Measurements from ENCODE around the gene PROS1.
"Not testable (repeated sequence)": the region's sequence is repeated elsewhere in the genome, so short reads cannot be mapped to it uniquely, and the experiment has no call there.

Gene PROS1

DNA sequence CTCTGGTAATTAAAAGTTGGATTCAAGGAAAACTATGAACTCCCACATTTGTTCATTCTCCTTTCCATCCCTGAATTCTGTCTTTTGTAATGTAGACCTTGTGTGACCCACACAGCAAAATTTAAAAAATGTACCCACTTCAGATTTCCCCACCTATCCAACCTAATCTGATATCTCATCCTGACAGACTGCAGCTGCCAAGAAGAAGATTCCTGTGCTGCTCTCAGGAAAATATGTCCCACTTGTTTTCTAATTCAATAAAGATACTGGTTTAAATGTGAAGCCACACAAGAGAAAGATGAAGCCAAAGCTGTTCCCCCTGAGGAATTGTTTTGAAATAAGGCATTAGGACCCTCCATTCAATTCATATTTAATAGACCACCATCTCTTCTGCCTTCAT lies 100.3 kb downstream of the PROS1 start:
- not testable (repeated sequence) for DNase-seq (ENCODE audit: low read depth)

DNA sequence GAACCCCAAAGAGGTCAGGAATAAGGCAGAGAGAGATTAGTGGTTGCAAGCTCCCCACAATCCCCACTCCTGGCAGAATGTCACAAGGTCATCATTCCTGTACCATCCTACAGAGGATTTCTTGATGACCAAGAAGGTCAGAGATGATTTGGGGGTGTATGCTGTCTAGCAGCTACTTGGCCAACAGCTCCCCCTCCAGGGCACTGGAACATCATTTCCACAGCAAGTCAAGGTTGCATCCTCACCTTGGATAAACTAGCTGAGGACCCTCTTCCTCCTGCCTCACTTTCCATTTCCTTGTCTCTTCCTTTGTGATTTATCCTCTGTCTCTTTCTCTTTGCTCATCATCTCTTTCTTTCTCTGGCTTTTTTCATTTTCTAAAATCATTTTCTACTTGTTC lies 106.3 kb downstream of the PROS1 start:
- no peak for DNase-seq (ENCODE audit: low read depth)

DNA sequence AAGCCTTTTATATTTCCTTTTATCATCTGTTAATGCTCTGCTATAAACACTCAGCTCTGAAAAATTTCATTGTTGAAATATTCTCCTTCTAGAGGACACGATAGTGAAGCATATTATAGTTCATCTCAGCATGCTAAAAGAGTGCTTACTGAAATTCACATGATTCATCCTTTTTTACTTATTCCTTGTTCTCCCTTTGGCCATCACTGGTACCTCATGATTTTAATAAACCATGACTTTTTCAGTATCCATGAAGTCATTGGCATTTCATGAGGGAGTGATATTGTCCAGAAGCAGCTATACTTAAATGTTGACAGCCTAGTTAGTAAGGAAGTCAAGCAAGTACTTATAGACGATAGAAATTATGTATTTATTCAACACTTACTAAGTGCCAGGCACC lies 112.7 kb downstream of the PROS1 start:
- DNase-seq (ENCODE audit: low read depth), result no peak

DNA sequence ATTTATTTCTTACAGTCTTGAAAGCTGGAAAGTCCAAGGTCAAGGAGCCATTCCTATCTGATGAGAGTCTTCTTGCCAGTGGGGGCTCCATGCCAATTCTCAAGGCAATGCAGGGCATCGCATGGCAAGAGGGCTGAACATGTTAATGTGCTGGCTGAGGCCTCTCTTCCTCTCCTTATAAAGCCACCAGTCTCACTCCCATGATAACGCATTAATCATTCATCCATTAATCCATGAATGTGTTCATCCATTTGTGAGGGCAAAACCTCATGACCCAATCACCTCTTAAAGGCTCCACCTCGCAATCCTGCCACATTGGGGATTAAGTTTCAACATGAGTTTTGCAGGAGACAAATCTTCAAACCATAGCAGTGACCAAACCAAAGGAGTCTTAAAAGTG lies 118.3 kb downstream of the PROS1 start:
- no peak for DNase-seq (ENCODE audit: low read depth)

DNA sequence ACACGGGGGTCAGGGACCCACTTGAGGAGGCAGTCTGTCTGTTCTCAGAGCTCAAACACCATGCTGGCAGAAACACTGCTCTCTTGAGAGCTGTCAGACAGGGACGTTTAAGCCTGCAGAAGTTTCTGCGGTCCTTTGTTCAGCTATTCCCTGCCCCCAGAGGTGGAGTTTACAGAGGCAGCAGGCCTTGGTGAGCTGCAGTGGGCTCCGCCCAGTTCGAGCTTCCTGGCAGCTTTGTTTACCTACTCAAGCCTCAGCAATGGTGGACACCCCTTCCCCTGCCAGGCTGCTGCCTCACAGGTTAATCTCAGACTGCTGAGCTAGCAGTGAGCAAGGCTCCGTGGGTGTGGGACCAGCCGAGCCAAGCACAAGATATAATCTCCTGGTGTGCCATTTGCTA lies 121.5 kb downstream of the PROS1 start:
- not testable (repeated sequence) for DNase-seq (ENCODE audit: low read depth)

DNA sequence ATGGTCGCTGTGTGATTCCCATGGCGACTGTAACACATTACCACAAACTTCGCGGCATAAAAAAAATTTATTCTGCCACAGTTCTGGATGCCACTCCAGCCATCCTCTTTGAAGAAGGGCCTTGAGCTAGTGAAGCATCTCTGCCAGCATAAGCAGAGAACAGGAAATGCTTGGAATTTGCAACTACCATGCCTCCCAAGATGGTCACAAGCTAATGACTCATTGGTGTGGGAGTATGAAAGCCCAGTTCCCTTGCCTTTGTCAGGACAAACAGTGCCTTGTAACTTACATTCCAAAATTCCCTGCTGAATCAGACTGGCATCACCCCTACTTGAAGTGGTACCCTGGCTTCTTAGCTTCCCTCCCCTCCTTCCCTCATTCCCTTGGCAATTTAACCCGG lies 129.7 kb downstream of the PROS1 start:
- DNase-seq (ENCODE audit: low read depth), result peak; percentile 42

DNA sequence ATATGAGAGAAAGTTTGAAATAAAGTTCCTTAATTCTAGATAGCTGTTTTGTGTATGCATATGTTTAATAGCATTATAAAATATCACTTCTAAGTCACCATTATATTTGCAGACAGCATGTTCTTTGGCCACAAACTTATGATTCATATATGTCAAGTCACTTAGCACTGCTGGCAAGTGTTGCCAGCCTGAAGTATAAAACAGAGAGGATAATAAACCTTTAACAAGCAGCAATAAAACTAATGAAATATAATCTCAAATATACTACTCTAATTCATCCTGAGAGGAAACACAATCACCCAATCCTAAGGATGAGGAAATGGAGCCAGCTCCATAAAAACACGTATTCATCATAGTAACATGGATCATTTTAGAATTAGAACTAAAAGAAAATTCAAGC lies 134.5 kb downstream of the PROS1 start:
- not testable (repeated sequence) for DNase-seq (ENCODE audit: low read depth)
